Endothelial cell (in vitro differentiated cells): Measurements from ENCODE around the gene EIF4G1. TPM values are rescaled to one million over a fixed set of nuclear protein-coding genes. Genes with fewer than 3 reads are reported as not detected.
"Not testable (repeated sequence)": the region's sequence is repeated elsewhere in the genome, so short reads cannot be mapped to it uniquely, and the experiment has no call there.

Experiments used
- DNase-seq: peaks from one replicate; pipeline ENCODE4 v3.0.0; 2021; ENCODE audit warnings: low spot score
- H3K27ac Mint-ChIP-seq: one replicate; pipeline ENCODE4 v1.8.0; 2021; ENCODE audit warnings: mixed read lengths, inconsistent platforms; ENCODE audit not compliant: unreplicated experiment
- H3K27me3 Mint-ChIP-seq: one replicate; pipeline ENCODE4 v1.8.0; 2021; ENCODE audit warnings: mild to moderate bottlenecking, moderate library complexity, mixed read lengths, inconsistent platforms; ENCODE audit not compliant: unreplicated experiment
- H3K36me3 Mint-ChIP-seq: one replicate; pipeline ENCODE4 v1.8.0; 2021; ENCODE audit warnings: mild to moderate bottlenecking, low read depth, mixed read lengths, inconsistent platforms; ENCODE audit not compliant: unreplicated experiment
- H3K4me1 Mint-ChIP-seq: one replicate; pipeline ENCODE4 v1.8.0; 2021; ENCODE audit warnings: mild to moderate bottlenecking, mixed read lengths, inconsistent platforms; ENCODE audit not compliant: unreplicated experiment
- H3K4me3 Mint-ChIP-seq: one replicate; pipeline ENCODE4 v1.8.0; 2021; ENCODE audit warnings: mild to moderate bottlenecking, mixed read lengths, inconsistent platforms; ENCODE audit not compliant: unreplicated experiment
- H3K9me3 Mint-ChIP-seq: one replicate; pipeline ENCODE4 v1.8.0; 2021; ENCODE audit warnings: mixed read lengths, inconsistent platforms; ENCODE audit not compliant: unreplicated experiment
- total RNA-seq: library from RNA; stranded (reverse); fragmentation: NEBNext Ultra II Directional; extraction: Animal tissue kit (Norgen Biotek cat#: 25700); gene quantifications from one replicate; pipeline ENCODE4 v1.2.1, GENCODE V29; 2021; ENCODE audit not compliant: unreplicated experiment
- TF ChIP-seq, protein P1 (sequence below): fragments of 200-600 bp; sonication (generic); IDR thresholded peaks from one replicate; pipeline ENCODE4 v1.5.0; 2021; ENCODE audit warnings: antibody characterized with exemption; ENCODE audit not compliant: unreplicated experiment

EIF4G1 gene
- total RNA-seq, 1 donor from 2014 or later: 390 TPM

DNA sequence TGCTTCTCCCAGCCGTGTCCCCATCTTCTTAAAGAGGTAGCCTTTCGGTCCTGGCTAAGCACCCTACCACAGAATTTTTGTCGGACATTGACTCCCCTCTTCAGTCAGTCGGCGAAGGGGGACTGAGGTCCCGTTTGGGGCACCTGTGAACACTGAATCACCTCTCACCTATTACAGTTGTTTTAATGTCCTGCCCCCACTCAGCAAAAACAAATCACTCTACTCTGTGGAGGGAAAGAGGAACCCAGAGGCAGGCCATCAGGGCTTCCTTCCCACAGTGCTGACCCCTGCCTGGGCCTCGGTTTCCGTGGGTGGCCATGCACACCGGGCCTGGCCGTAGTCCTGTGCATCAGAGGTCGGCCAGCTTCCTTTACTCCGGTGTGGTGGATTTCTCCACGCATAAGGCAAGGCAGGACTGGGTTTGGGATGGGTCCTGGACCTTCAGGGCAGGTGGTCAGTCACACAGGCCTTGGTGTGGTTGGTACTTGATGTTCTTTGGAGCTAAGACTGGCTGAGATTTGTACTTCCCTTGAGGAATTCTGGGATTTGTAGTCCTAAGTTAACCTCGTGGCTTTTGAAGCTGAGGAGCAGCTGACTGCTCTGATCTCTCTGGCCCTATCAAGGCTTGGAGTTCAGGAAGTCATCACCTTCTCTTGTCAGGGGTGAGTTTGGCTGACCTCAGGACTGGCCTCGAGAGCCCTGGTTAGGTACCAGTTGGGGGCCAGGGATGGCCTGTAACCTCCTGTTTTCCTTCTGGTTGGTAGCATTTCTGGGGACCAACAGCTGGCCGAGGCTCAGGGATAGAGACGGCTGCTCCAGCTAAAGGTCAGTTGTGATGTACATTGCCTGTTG, 22.4 kb downstream of the EIF4G1 start:
- Mint-ChIP-seq H3K27ac (peak overlapping the region; percentile 94), H3K9me3 (no peaks in the 10 kb centered on the region), H3K4me1 (peaks cover 71% of the 10 kb centered on the region), H3K27me3 (peaks cover 42% of the 10 kb centered on the region), H3K36me3 (peaks cover 44% of the 10 kb centered on the region), H3K4me3 (peak overlapping the region; percentile 94)
- no peak for DNase-seq
- TF ChIP-seq, protein P1, sequence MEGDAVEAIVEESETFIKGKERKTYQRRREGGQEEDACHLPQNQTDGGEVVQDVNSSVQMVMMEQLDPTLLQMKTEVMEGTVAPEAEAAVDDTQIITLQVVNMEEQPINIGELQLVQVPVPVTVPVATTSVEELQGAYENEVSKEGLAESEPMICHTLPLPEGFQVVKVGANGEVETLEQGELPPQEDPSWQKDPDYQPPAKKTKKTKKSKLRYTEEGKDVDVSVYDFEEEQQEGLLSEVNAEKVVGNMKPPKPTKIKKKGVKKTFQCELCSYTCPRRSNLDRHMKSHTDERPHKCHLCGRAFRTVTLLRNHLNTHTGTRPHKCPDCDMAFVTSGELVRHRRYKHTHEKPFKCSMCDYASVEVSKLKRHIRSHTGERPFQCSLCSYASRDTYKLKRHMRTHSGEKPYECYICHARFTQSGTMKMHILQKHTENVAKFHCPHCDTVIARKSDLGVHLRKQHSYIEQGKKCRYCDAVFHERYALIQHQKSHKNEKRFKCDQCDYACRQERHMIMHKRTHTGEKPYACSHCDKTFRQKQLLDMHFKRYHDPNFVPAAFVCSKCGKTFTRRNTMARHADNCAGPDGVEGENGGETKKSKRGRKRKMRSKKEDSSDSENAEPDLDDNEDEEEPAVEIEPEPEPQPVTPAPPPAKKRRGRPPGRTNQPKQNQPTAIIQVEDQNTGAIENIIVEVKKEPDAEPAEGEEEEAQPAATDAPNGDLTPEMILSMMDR: no peak

DNA sequence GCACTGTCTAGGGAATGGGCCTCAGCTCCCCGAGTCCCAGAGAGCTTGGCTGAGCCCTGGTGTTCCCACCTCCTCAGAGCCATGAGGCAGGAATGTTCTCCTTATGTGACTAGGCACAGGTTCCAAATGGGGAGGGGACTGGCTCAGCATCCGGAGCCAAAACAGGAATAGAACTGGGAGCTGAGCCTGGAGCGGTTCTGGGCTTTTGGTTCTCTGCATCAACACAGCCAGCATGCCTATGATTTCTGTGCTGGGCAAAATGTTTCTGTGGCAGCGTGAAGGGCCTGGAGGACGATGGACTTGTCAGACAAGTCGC, 23.0 kb downstream of the EIF4G1 start, which contains the start of gene FAM131A:
Gene FAM131A, plus strand, starts transcription at position 202 of the 316 bp plus-strand sequence. Its CDS starts 31 bp downstream, at position 233.
- H3K27me3 Mint-ChIP-seq: peaks cover 38% of the 10 kb centered on the region
- no peaks in the 10 kb centered on the region for H3K9me3 Mint-ChIP-seq
- H3K4me3 Mint-ChIP-seq: peak within 1 kb of the TSS; percentile 94
- peak within 1 kb of the TSS; percentile 94 for H3K27ac Mint-ChIP-seq
- TF ChIP-seq, protein P1: no peak
- H3K4me1 Mint-ChIP-seq: peaks cover 65% of the 10 kb centered on the region
- peaks cover 41% of the 10 kb centered on the region for H3K36me3 Mint-ChIP-seq
- no peak for DNase-seq

DNA sequence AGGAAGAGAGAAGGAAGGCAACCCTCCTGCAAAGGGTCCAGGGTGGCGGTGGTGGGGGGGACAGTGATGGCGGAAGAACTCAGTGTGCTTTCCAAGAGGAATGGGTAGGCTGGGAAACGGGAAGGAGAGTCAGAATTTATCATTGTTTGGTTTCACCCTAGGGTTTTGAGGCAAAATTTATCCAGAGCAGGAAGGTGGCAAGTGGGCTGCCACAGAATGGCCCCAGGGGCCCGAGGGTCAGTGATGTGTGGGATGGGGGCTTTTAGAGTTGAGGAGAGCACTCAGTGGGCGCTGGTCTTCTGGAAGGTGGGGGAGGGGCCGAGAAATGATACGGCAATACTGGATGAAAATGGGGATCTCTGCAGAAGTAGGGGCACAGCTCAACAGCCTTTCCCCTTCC, 23.6 kb downstream of the EIF4G1 start:
- Mint-ChIP-seq H3K9me3 (no peaks in the 10 kb centered on the region), H3K4me1 (peaks cover 61% of the 10 kb centered on the region), H3K27me3 (peaks cover 37% of the 10 kb centered on the region), H3K4me3 (peak overlapping the region; percentile 94), H3K36me3 (peaks cover 40% of the 10 kb centered on the region), H3K27ac (peak overlapping the region; percentile 90)
- DNase-seq: no peak
- TF ChIP-seq, protein P1: no peak

DNA sequence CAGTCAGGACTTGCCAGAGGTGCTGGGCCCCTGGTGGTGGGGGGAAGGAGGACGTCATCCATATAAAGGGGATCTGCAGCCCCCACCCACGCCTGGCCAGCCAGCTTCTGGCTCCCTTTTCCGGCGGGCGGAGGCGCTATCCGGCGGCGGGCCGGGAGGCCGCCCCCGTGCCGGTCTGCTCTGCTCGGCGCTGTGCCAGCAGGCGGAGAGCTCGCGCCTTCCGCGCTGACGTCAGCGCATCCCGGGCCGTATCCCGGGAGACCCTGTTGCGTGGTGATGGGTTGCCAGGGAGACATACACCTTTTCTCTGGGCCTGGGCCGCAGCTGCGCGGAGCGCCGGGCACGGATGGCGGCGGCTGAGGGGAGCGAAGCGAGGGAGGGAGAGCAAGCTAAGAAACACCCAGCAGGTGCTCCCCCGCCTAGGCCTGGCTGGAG, 24.1 kb downstream of the EIF4G1 start:
- TF ChIP-seq, protein P1: peak; percentile 29
- H3K4me1 Mint-ChIP-seq: peaks cover 56% of the 10 kb centered on the region
- peak overlapping the region; percentile 94 for H3K4me3 Mint-ChIP-seq
- H3K27me3 Mint-ChIP-seq: peaks cover 34% of the 10 kb centered on the region
- peak; percentile 82 for DNase-seq
- H3K27ac Mint-ChIP-seq: peak overlapping the region; percentile 90
- peaks cover 38% of the 10 kb centered on the region for H3K36me3 Mint-ChIP-seq
- H3K9me3 Mint-ChIP-seq: no peaks in the 10 kb centered on the region

DNA sequence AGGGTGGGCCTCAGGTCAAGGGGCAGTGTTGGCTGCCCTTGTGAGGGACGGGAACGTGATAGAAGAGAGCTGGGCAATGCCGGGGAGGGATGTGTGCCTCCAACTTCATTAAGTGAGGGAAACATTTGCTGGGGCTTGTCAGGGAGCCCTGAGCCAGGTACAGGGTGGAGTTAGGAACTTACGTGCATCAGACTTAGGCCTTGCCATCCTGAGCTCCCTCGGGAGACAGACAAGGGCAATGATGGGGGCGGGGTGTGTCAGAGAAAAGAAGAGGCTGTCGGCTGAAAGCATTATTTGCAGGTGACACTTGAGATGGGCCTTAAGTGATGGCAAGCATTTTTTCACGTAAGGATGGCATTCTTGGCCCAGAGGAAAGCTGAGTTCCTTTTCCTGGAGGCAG, 24.6 kb downstream of the EIF4G1 start:
- no peak for DNase-seq
- H3K36me3 Mint-ChIP-seq: peaks cover 33% of the 10 kb centered on the region
- peak overlapping the region; percentile 42 for H3K4me3 Mint-ChIP-seq
- TF ChIP-seq, protein P1: no peak
- peaks cover 51% of the 10 kb centered on the region for H3K4me1 Mint-ChIP-seq
- no peaks in the 10 kb centered on the region for H3K9me3 Mint-ChIP-seq
- H3K27ac Mint-ChIP-seq: peak overlapping the region; percentile 64
- peaks cover 29% of the 10 kb centered on the region for H3K27me3 Mint-ChIP-seq

DNA sequence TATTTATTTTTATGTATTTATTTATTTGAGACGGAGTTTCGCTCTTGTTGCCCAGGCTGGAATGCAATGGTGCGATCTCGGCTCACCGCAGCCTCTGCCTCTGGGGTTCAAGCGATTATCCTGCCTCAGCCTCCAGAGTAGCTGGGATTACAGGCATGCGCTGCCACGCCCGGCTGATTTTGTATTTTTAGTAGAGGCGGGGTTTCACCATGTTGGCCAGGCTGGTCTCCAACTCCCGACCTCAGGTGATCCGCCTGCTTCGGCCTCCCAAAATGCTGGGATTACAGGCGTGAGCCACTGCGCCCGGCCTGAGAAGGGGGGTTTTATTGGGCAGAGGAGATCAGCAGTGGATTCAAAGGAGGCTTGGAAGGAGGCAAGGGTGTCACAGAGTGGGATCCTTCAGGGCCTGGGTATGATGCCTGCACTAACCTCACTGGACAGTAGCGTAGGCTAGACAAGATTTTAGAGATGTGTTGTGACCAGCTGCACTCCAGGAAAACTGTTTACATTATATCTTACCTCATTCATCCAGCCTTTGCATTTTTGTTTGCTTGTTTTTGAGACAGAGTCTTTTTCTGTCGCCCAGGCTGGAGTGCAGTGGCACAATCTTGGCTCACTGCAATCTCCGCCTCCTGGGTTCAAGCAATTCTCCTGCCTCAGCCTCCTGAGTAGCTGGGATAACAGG, 25.2 kb downstream of the EIF4G1 start:
- H3K9me3 Mint-ChIP-seq, H3K27ac Mint-ChIP-seq, DNase-seq, H3K4me3 Mint-ChIP-seq: not testable (repeated sequence)
- Mint-ChIP-seq H3K36me3 (peaks cover 29% of the 10 kb centered on the region), H3K4me1 (peaks cover 45% of the 10 kb centered on the region), H3K27me3 (peaks cover 26% of the 10 kb centered on the region)
